ENCODE measurements around the gene MRPS9. TPM values are rescaled to one million over a fixed set of nuclear protein-coding genes. Genes with fewer than 3 reads are reported as not detected.

MRPS9 gene
- total RNA-seq, 1 experiment from 2014 or later = 68.6 TPM

DNA sequence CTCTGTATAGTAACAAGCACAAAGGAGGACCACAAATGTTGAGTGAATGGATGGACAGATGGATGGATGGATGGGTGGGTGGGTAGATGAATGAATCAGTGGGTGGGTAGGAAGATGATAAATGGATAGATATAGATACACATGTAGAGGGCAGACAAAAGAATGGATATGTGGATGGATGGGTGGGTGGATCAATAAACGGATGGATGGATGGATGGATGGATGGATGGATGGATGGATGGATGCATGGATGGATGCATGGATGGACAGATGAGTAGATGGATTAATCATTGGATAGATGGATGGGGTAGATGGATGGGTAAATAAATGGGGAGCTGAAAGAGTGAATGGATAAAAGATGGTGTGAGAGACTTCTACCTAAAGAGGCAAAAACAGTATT, 111.4 kb downstream of the MRPS9 start:
- Histone ChIP-seq H3K4me1 (no peaks in the 10 kb centered on the region), H3K27me3 (replicated peaks; ENCODE audit: control insufficient read depth, insufficient read depth, low read length) (peaks cover 3% of the 10 kb centered on the region), H3K36me3 (ENCODE audit: control insufficient read depth, insufficient read depth, low read length) (no peaks in the 10 kb centered on the region), H3K4me3 (ENCODE audit: low read depth, low read length) (no peak overlapping the region), H3K9me3 (no peaks in the 10 kb centered on the region)
- DNase-seq = no peak
- no peaks in the 10 kb centered on the region for H3K9me3 Mint-ChIP-seq (ENCODE audit: unreplicated experiment)
- H3K4me1 Mint-ChIP-seq (ENCODE audit: low read depth, unreplicated experiment) = no peaks in the 10 kb centered on the region
- TF ChIP-seq CTCF (IDR thresholded peaks at IDR 0.05; ENCODE audit: insufficient read depth in 1 of 2, low read depth in 1 of 2, low read length in 1 of 2, severe bottlenecking in 1 of 2, unreplicated experiment in 1 of 2) = no peak
- BruUV-seq (replicated peaks) = no TSS peak
- peaks cover 26% of the 10 kb centered on the region for H3K27me3 Mint-ChIP-seq (ENCODE audit: insufficient read depth, unreplicated experiment)
- CTCF ChIA-PET = no interaction called here
- H3K4me3 Mint-ChIP-seq (ENCODE audit: unreplicated experiment) = no peak overlapping the region
- intact Hi-C loops (cut with micrococcal nuclease; ENCODE audit: unreplicated experiment) = no loop called here
- no peaks in the 10 kb centered on the region for H3K36me3 Mint-ChIP-seq (ENCODE audit: insufficient read depth, unreplicated experiment)
- POLR2A ChIA-PET = no interaction called here
- no peak overlapping the region for H3K27ac Mint-ChIP-seq (ENCODE audit: unreplicated experiment)

Other genes starting within 250 kb of the MRPS9 start
- not detected in 2 replicates for gene POU3F3, start 184.0 kb upstream of the MRPS9 start, total RNA-seq (2022)
- not detected in 2 replicates for gene GPR45, start 203.7 kb downstream of the MRPS9 start, total RNA-seq (2022)